Transverse colon (tissue), 4 donors: ENCODE data around the gene MRPL1.

ENCODE experiments used
- CTCF ChIP-seq, 5 experiments: fragments of 200-600 bp in 3 of 5; fragments of 450-650 bp in 2 of 5; sonication (generic) in 3 of 5; IDR thresholded peaks; 1 replicate in 2 of 5; 2 replicates in 3 of 5; pipeline ENCODE4 v1.5.1; 2016 to 2017; ENCODE audit warnings: antibody characterized with exemption in 5 of 5, inconsistent platforms in 3 of 5, mild to moderate bottlenecking in 2 of 5, moderate library complexity in 1 of 5
- EP300 ChIP-seq: sonication (generic); formaldehyde crosslinking; IDR thresholded peaks from one replicate; pipeline ENCODE4 v1.6.1; 2017; ENCODE audit warnings: antibody characterized with exemption, low read depth
- POLR2A ChIP-seq: fragments of 450-650 bp; IDR thresholded peaks from one replicate; pipeline ENCODE4 v1.6.1; 2016; ENCODE audit warnings: antibody characterized with exemption, mild to moderate bottlenecking, moderate library complexity
- POLR2AphosphoS5 ChIP-seq, 3 donors: sonication (generic); formaldehyde crosslinking; IDR thresholded peaks; one replicate each; pipeline ENCODE4 v1.6.1; 2016; ENCODE audit warnings: antibody characterized with exemption in 3 of 3

DNA sequence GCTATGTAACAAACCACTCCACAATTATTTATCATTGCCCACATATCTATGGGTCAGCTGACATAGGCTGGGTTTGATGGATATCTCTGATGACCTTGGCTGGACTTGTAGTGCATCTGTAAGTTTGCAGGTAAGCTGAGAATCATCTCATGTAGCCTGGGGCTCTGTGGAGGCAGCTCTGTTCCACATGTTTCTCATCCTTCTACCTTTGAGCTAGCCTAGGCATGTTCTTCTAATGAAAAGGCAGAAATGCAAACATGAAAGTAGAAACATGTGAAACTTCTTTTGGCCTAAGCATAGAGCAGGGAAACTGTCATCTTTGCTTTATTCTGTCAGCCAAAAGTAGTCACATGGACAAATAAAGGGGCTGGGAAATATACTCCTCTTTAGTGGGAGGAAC is 18.2 kb downstream of the MRPL1 start:
- TF ChIP-seq CTCF (IDR thresholded peaks at IDR 0.05), result no peak
- TF ChIP-seq POLR2AphosphoS5 (IDR thresholded peaks at IDR 0.05), result no peak
- TF ChIP-seq EP300, result no peak
- no peak for TF ChIP-seq POLR2A
